HTR-8/SVneo (cell line): ENCODE measurements around the gene CLDN3.
"Not testable (repeated sequence)": the region's sequence is repeated elsewhere in the genome, so short reads cannot be mapped to it uniquely, and the experiment has no call there.

Source experiments
- DNase-seq: peaks from one replicate; pipeline ENCODE4 v3.0.0; 2011; ENCODE audit warnings: low spot score, mixed read lengths; ENCODE audit not compliant: insufficient read length
- FAIRE-seq: peaks from 2 replicates; lab custom pipeline; 2011; peaks lifted over from hg19 to GRCh38; lab: Jason Lieb, UNC

The CLDN3 gene

GRCh38 chr7:73770002-73770859 is at the start of gene CLDN3:
CLDN3 (minus strand) TSS chr7:73770270; CDS start chr7:73770049, 221 bp downstream.
- DNase-seq = peak; percentile 53
- peak; percentile 54 for FAIRE-seq

- FAIRE-seq (no peak), DNase-seq (no peak)
These were observed 47.1 kb upstream of the CLDN3 start for GRCh38 chr7:73817121-73817520.

- FAIRE-seq = no peak
These were observed 45.4 kb upstream of the CLDN3 start for GRCh38 chr7:73815436-73815835.

GRCh38 chr7:73812996-73813395 is 42.9 kb upstream of the CLDN3 start:
- no peak for FAIRE-seq
- no peak for DNase-seq

More at GRCh38 chr7:73815436-73815835, 45.4 kb upstream of the CLDN3 start:
- DNase-seq = no peak

GRCh38 chr7:73811760-73812168 is 41.7 kb upstream of the CLDN3 start:
- FAIRE-seq = no peak
- DNase-seq = peak; percentile 50

- no peak for FAIRE-seq
- no peak for DNase-seq
These were observed 40.9 kb upstream of the CLDN3 start for GRCh38 chr7:73810998-73811360.

- FAIRE-seq = no peak
- DNase-seq = no peak
These were observed 39.4 kb upstream of the CLDN3 start for GRCh38 chr7:73809467-73809951.

- FAIRE-seq (no peak), DNase-seq (no peak)
These were observed 32.4 kb upstream of the CLDN3 start for GRCh38 chr7:73802459-73802858.

- DNase-seq (no peak), FAIRE-seq (no peak)
These were observed 31.5 kb upstream of the CLDN3 start for GRCh38 chr7:73801577-73801976.

GRCh38 chr7:73799282-73800141 is 29.4 kb upstream of the CLDN3 start:
- FAIRE-seq (no peak), DNase-seq (no peak)

- DNase-seq, FAIRE-seq: not testable (repeated sequence)
These were observed 27.1 kb upstream of the CLDN3 start for GRCh38 chr7:73797176-73797575.

GRCh38 chr7:73796656-73797055 is 26.6 kb upstream of the CLDN3 start:
- DNase-seq, FAIRE-seq: not testable (repeated sequence)

- DNase-seq, FAIRE-seq: not testable (repeated sequence)
These were observed 25.1 kb upstream of the CLDN3 start for GRCh38 chr7:73795188-73795587.

GRCh38 chr7:73791170-73791690 is 21.2 kb upstream of the CLDN3 start:
- not testable (repeated sequence) for FAIRE-seq, DNase-seq

- DNase-seq (no peak), FAIRE-seq (no peak)
These were observed 19.0 kb upstream of the CLDN3 start for GRCh38 chr7:73789051-73789450.

- DNase-seq, FAIRE-seq: not testable (repeated sequence)
These were observed 17.6 kb upstream of the CLDN3 start for GRCh38 chr7:73787786-73788048.

GRCh38 chr7:73786588-73786987 is 16.5 kb upstream of the CLDN3 start:
- FAIRE-seq (no peak), DNase-seq (no peak)

GRCh38 chr7:73779517-73779916 is 9.4 kb upstream of the CLDN3 start:
- FAIRE-seq (no peak), DNase-seq (no peak)

GRCh38 chr7:73778801-73779389 is 8.8 kb upstream of the CLDN3 start:
- FAIRE-seq = no peak
- DNase-seq = no peak

GRCh38 chr7:73774923-73775322 is 4.9 kb upstream of the CLDN3 start:
- DNase-seq = no peak
- FAIRE-seq = no peak
